Thoracic aorta (tissue), 2 donors: Measurements from ENCODE around the gene MRM3. TPM values are rescaled to one million over a fixed set of nuclear protein-coding genes. Genes with fewer than 3 reads are reported as not detected.

Source experiments
- ATAC-seq: fragments of 150-250 bp; one replicate; pipeline ENCODE4 v1.8.0; 2017; ENCODE audit warnings: low read depth; ENCODE audit not compliant: insufficient number of reproducible peaks, low FRiP score
- DNase-seq: peaks from one replicate; pipeline ENCODE4 v3.0.0-alpha.2; 2020; ENCODE audit warnings: low spot score
- H3K27ac ChIP-seq, 2 donors: fragments of 200-600 bp; sonication (generic); 1 replicate in 1 of 2; 2 replicates in 1 of 2; pipeline ENCODE4 v1.5.1; 2016; ENCODE audit warnings: mild to moderate bottlenecking in 2 of 2, moderate library complexity in 2 of 2
- H3K27me3 ChIP-seq: fragments of 200-600 bp; sonication (generic); replicated peaks from 2 replicates; pipeline ENCODE4 v1.6.0; 2016; ENCODE audit warnings: mild to moderate bottlenecking; ENCODE audit not compliant: insufficient read depth
- H3K36me3 ChIP-seq: fragments of 200-600 bp; sonication (generic); one replicate; pipeline ENCODE4 v1.5.1; 2016
- H3K4me1 ChIP-seq, 2 donors: fragments of 200-600 bp; sonication (generic); 1 replicate in 1 of 2; 2 replicates in 1 of 2; pipeline versions ENCODE4 v1.5.1 to v1.6.0; 2016; ENCODE audit warnings: low read depth in 2 of 2, mild to moderate bottlenecking in 1 of 2; ENCODE audit not compliant: control insufficient read depth in 1 of 2
- H3K4me3 ChIP-seq: fragments of 200-600 bp; sonication (generic); 2 replicates; pipeline ENCODE4 v1.5.1; 2016; ENCODE audit warnings: mild to moderate bottlenecking
- H3K9me3 ChIP-seq: fragments of 200-600 bp; sonication (generic); 2 replicates; pipeline ENCODE4 v1.5.1; 2016
- CTCF ChIP-seq: fragments of 200-600 bp; sonication (generic); IDR thresholded peaks from one replicate; pipeline ENCODE4 v1.5.1; 2019; ENCODE audit warnings: antibody characterized with exemption
- total RNA-seq, 2 donors: library from RNA; depleted of rRNA; stranded (reverse); fragments of >200 nt; gene quantifications; one replicate each; pipeline versions ENCODE4 v1.1.0 to v1.2.3, GENCODE V29; 2016

Gene MRM3
- total RNA-seq, 2 donors from 2014 or later, result 5.7 to 10.5 TPM

- no peaks in the 10 kb centered on the region for H3K27me3 ChIP-seq
- no peaks in the 10 kb centered on the region for H3K4me1 ChIP-seq
- H3K4me3 ChIP-seq, result no peak overlapping the region
- no peak overlapping the region for H3K27ac ChIP-seq
- TF ChIP-seq CTCF, result no peak
- H3K36me3 ChIP-seq, result peaks cover 36% of the 10 kb centered on the region
- ATAC-seq (no peak), DNase-seq (no peak)
- H3K9me3 ChIP-seq, result no peaks in the 10 kb centered on the region
Measured at GRCh38 chr17:740240-741017, 41.7 kb upstream of the MRM3 start.

GRCh38 chr17:742147-742793, 39.9 kb upstream of the MRM3 start:
- H3K27ac ChIP-seq, result no peak overlapping the region
- H3K27me3 ChIP-seq, result no peaks in the 10 kb centered on the region
- DNase-seq (no peak), ATAC-seq (no peak)
- no peak for TF ChIP-seq CTCF
- no peaks in the 10 kb centered on the region for H3K9me3 ChIP-seq
- H3K4me3 ChIP-seq, result no peak overlapping the region
- H3K4me1 ChIP-seq, result no peaks in the 10 kb centered on the region
- peaks cover 55% of the 10 kb centered on the region for H3K36me3 ChIP-seq

GRCh38 chr17:743139-743538, 39.0 kb upstream of the MRM3 start:
- peaks cover 57% of the 10 kb centered on the region for H3K36me3 ChIP-seq
- no peak for ATAC-seq
- no peaks in the 10 kb centered on the region for H3K9me3 ChIP-seq
- H3K4me1 ChIP-seq, result no peaks in the 10 kb centered on the region
- H3K27ac ChIP-seq, result no peak overlapping the region
- TF ChIP-seq CTCF, result no peak
- no peak overlapping the region for H3K4me3 ChIP-seq
- H3K27me3 ChIP-seq, result no peaks in the 10 kb centered on the region
- no peak for DNase-seq

GRCh38 chr17:744937-745336, 37.2 kb upstream of the MRM3 start:
- Histone ChIP-seq H3K9me3 (no peaks in the 10 kb centered on the region), H3K36me3 (peaks cover 57% of the 10 kb centered on the region), H3K4me1 (peaks cover 0 to 3% of the 10 kb centered on the region in 2 donors), H3K27ac (no peak overlapping the region), H3K4me3 (no peak overlapping the region), H3K27me3 (no peaks in the 10 kb centered on the region)
- TF ChIP-seq CTCF, result no peak
- ATAC-seq (no peak), DNase-seq (no peak)

- ATAC-seq, result no peak
- H3K4me3 ChIP-seq, result no peak overlapping the region
- no peak for TF ChIP-seq CTCF
- peaks cover 55% of the 10 kb centered on the region for H3K36me3 ChIP-seq
- H3K9me3 ChIP-seq, result no peaks in the 10 kb centered on the region
- no peak for DNase-seq
- H3K27ac ChIP-seq, result no peak overlapping the region
- peaks cover 0 to 8% of the 10 kb centered on the region in 2 donors for H3K4me1 ChIP-seq
- H3K27me3 ChIP-seq, result no peaks in the 10 kb centered on the region
Measured at GRCh38 chr17:745406-745805, 36.7 kb upstream of the MRM3 start.
